Amniotic stem cell (primary cell): ENCODE measurements around the gene ORM1.

Source experiments
- DNase-seq: peaks from one replicate; lab custom pipeline; 2025; lab: John Stamatoyannopoulos, UW

The ORM1 gene

GRCh38 chr9:114366334-114367128, 43.6 kb downstream of the ORM1 start:
- peak; percentile 23 for DNase-seq

GRCh38 chr9:114367366-114367765, 44.5 kb downstream of the ORM1 start:
- DNase-seq = no peak

- DNase-seq = no peak
Observed at GRCh38 chr9:114367772-114368569, 45.1 kb downstream of the ORM1 start.

- DNase-seq = no peak
Observed at GRCh38 chr9:114369216-114370130, 46.6 kb downstream of the ORM1 start.

GRCh38 chr9:114370251-114370967, 47.5 kb downstream of the ORM1 start:
- DNase-seq = no peak

DNA sequence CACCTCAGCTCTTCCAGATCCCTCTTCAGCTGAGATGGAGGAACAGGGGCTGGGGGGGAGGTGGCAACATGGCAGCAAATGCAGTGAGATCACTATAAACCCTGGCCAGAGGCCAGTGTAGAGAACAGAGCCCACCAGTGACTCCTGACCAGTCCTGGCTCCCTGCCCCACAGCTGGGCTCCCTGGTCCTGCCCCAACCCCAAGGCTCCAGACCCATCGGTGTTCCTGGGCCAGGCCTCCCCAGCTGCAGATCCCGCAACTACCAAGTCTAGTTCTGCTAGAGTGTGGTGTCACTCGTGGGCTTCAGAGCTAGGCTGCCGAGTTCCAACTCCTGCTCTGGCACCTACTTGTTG, 48.0 kb downstream of the ORM1 start:
- no peak for DNase-seq

GRCh38 chr9:114371343-114371944, 48.5 kb downstream of the ORM1 start:
- no peak for DNase-seq

- no peak for DNase-seq
Observed at GRCh38 chr9:114371973-114372917, 49.3 kb downstream of the ORM1 start.

DNA sequence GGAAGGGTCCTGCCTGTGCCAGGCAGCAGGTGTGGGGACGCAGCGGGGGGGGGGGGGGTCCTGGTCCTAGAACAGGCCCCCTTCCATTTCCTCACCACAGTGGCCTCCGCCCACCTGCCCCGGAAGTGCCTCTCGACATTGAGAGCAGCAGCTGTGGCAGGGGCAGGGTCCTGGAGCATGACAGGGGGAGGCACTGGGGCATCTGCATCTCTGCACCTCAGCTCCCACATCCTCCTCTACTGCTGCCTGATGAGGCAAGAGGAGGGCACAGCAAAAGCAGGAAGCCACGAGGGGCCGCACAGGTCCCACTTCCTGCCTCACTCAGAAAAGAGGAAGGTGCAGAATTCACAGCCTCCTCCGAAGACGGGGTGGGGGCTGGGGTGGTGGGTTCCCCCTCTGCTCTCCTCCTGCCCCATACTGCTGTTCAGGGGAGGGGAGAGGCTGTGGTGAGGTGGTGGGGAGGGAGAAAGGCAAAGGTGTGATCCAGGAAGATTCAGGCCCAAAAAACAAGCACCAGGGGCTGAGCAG, 50.1 kb downstream of the ORM1 start:
- DNase-seq = no peak

DNA sequence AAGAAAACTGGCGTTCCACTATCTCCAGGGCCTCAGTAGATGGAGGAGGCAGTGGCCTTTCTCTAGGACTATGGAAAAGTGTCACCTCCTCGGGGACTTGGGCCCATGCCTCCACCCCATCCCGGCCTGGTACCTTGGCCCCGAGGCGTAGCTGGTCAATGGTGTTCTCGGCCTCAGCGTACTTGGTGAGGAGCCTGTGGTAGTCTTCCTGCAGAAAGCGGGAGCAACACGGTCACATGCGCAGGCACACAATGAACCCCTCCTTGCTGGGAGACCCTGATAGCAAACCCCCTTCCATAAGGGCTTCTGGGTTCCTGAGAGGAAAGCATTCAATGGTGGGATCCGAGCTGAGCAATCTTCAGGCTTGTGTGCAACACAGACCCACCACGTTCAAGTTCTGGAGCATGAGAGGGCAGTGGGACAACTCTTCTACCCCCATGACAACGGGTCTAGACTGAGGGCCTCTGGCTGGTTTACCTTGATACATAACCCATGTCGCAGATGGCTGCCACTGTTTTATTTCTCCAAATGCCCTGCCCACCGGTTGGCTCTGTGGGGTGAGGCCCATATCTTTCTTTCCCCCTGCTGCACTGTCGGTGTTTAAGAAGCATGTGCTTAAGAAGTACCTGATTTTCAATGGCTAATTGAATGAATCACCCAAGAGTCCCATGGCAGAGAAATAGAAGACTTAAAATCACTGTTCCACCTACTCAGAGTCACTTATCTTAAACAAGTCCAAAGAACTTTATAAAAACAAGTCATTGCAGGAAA, 51.2 kb downstream of the ORM1 start:
- DNase-seq = no peak

DNA sequence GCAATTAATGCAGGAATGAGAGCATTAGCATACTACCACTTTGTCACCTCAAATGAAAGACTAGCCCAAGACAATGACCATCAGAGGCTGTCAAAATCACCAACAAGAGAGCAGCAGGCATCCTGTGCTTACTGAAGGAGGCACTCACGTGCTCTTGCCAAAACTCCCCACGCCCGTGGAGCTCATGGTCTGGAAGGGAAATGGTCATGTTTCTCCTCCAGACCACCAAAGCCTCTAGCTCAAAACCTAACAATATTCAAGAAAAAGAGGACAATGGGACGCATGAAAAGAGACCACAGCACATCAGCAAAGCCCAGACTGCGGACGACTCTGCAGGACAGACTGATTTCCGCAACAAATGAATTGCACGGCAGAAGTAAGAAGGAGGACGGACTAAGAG, 52.0 kb downstream of the ORM1 start:
- DNase-seq = no peak

DNA sequence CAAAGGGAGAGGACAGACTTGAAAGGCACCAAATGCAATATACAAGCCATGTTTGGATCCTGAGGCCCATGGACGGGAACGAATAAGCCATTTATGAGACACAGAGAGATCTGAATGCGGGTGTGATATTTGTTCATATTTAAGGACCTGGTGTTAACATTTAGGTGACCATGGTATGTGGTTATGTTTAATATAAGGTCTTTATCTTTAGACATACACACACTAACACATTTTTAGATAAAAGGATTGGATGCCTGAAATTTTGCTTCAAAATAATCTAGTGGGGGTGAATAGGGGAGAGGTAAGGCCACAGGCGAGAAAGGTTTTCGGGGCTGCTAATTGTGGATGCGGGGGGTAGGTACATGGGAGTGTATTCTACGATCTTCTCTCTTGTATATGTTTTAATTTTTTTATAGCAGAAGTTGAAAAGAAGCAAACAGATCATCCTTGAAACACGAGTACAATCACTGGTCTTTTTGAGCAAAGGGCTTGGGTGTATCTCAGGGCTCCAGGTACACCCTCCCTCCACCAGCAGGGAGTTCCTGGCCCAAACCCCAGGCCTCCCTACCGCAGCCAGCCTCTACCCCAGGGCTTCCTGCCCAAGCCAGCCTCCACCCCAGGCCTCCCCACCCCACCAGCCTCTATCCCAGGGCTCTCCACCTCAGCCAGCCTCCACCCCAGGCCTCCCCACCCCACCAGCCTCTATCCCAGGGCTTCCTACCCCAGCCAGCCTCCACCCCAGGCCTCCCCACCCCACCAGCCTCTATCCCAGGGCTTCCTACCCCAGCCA, 52.7 kb downstream of the ORM1 start:
- no peak for DNase-seq
